Adrenal gland (tissue), 12 donors: Measurements from ENCODE around the gene MSMO1. TPM values are rescaled to one million over a fixed set of nuclear protein-coding genes. Genes with fewer than 3 reads are reported as not detected.

ENCODE experiments used
- DNase-seq, 7 donors: peaks; one replicate each; pipeline ENCODE4 v3.0.0-alpha.2; 2019 to 2020
- H3K27ac ChIP-seq, 5 donors: fragments of 200-600 bp; sonication (generic) in 4 of 5; 1 replicate in 3 of 5; 2 replicates in 2 of 5; pipeline versions ENCODE4 v1.5.1 to v1.8.0; 2016 to 2020; ENCODE audit warnings: mild to moderate bottlenecking in 1 of 5
- H3K27me3 ChIP-seq: fragments of 200-600 bp; 2 replicates; pipeline ENCODE4 v1.8.0; 2021
- H3K36me3 ChIP-seq, 2 donors: fragments of 200-600 bp; replicated peaks in 1 of 2; 1 replicate in 1 of 2; 2 replicates in 1 of 2; pipeline versions ENCODE4 v1.5.1 to v1.8.0; 2018 to 2022
- H3K4me1 ChIP-seq, 2 donors: fragments of 200-600 bp; replicated peaks in 1 of 2; 1 replicate in 1 of 2; 2 replicates in 1 of 2; pipeline versions ENCODE4 v1.5.1 to v1.8.0; 2018 to 2021
- H3K4me3 ChIP-seq, 4 donors: fragments of 200-600 bp; sonication (generic) in 3 of 4; one replicate each; pipeline ENCODE4 v1.5.1; 2016 to 2018
- H3K9me3 ChIP-seq, 3 donors: fragments of 200-600 bp; sonication (generic) in 1 of 3; replicated peaks in 1 of 3; 1 replicate in 2 of 3; 2 replicates in 1 of 3; pipeline versions ENCODE4 v1.5.1 to v1.8.0; 2016 to 2021
- CTCF ChIP-seq, 6 experiments: fragments of 450-650 bp in 4 of 6; fragments of 200-600 bp in 2 of 6; sonication (generic) in 1 of 6; IDR thresholded peaks; 1 replicate in 5 of 6; 2 replicates in 1 of 6; pipeline versions ENCODE4 v1.5.1 to v1.8.0; 2016 to 2021; ENCODE audit warnings: antibody characterized with exemption in 6 of 6, mild to moderate bottlenecking in 2 of 6, moderate library complexity in 1 of 6
- POLR2A ChIP-seq, 2 donors: fragments of 450-650 bp; IDR thresholded peaks; one replicate each; pipeline ENCODE4 v1.6.1; 2017; ENCODE audit warnings: antibody characterized with exemption in 2 of 2, mild to moderate bottlenecking in 2 of 2, moderate library complexity in 1 of 2
- intact Hi-C, 2 donors: fragments of 100-400 bp; cut with DNase I; formaldehyde crosslinking; loops; one replicate each; pipeline versions ENCODE4 v1.14.1 to v1.15.0; 2022 to 2023
- microRNA counts, 2 donors: library from miRNA; unstranded; fragments of <30 nt; microRNA quantifications; one replicate each; lab custom pipeline; 2016
- microRNA-seq, 3 donors: library from miRNA; unstranded; fragments of <30 nt; microRNA quantifications; one replicate each; pipeline ENCODE4, GENCODE V29; 2017 to 2020
- polyA plus RNA-seq, 3 donors: library from polyadenylated mRNA; stranded (reverse); fragments of 200-250 nt in 2 of 3; fragments of 350-450 nt in 1 of 3; fragmentation: Illumina TruSeq in 1 of 3; extraction: RNeasy Lipid Tissue Mini Kit (QIAGEN cat#74804) in 1 of 3; gene quantifications; one replicate each; pipeline ENCODE4 v1.2.3, GENCODE V29; 2013 to 2014
- small RNA-seq, 2 donors: library from RNA; depleted of rRNA; stranded (forward); fragments of <200 nt; gene quantifications; one replicate each; pipeline ENCODE3, GENCODE V24; 2016
- total RNA-seq, 9 donors: library from RNA; depleted of rRNA in 4 of 9; stranded (reverse); fragments of >200 nt in 4 of 9; fragments of 120-200 nt in 1 of 9; fragmentation: NEBNext Ultra II Directional in 1 of 9; extraction: Animal tissue kit (Norgen Biotek cat#: 25700) in 1 of 9; gene quantifications; one replicate each; pipeline versions ENCODE4 v1.1.0 to v1.2.4, GENCODE V29; 2013 to 2023
- donor health status: healthy with polysubstance abuse.
- donor health status: Bipolar disorder and iron deficiency.
- donor health status: DM: yes; HTN: yes; CAD: no.
- donor health status: DM: no; HTN: no; CAD: no.
- donor health status: DM: no; HTN: no; CAD: no.
- donor health status: DM: yes; HTN: yes; CAD: no.

MSMO1 gene
- total and polyA plus RNA-seq, 12 donors: 9.3 to 2,076 (median 56.6) TPM

GRCh38 chr4:165388756-165389155 lies 61.3 kb downstream of the MSMO1 start:
- Histone ChIP-seq H3K4me3 (no peak overlapping the region), H3K36me3 (no peaks in the 10 kb centered on the region), H3K27ac (no peak overlapping the region), H3K9me3 (no peaks in the 10 kb centered on the region), H3K4me1 (peaks cover 0 to 16% of the 10 kb centered on the region in 2 donors), H3K27me3 (no peaks in the 10 kb centered on the region)
- intact Hi-C loops: no loop called here
- no peak for DNase-seq
- no peak for TF ChIP-seq POLR2A (IDR thresholded peaks at IDR 0.05)
- TF ChIP-seq CTCF (IDR thresholded peaks at IDR 0.05): no peak

MicroRNA genes within 50 kb of the gene (microRNA counts, 767-probe panel; counts per million panel counts)
- 0 to 1,343 counts per million in 2 donors for microRNA hsa-miR-578 (lab: Ali Mortazavi, UCI)

Small RNAs within 50 kb of the gene (microRNA-seq; reads per million reads assigned to microRNA genes)
- 0 reads per million in 3 donors for gene MIR578

Small RNAs within 50 kb of the gene (small RNA-seq; reads per million reads assigned to genes)
- gene MIR578: 0 reads per million in 2 donors

Other genes with a start within 250 kb of the MSMO1 start
- 10 to 100 TPM; 16.0 to 35.5 (median 24.3) TPM for gene TMEM192, start 214.8 kb upstream of the MSMO1 start, total RNA-seq
- gene TMEM192, start 214.8 kb upstream of the MSMO1 start, polyA plus RNA-seq: 10 to 100 TPM in 1 of 3 donors, 1 to 10 TPM in 2; 4.3 to 36.6 (median 4.6) TPM
- 10 to 100 TPM; 19.1 to 45.5 (median 26.2) TPM for gene KLHL2, start 120.1 kb upstream of the MSMO1 start, total RNA-seq
- 10 to 100 TPM in 2 of 3 donors, 1 to 10 TPM in 1; 9.7 to 33.2 (median 11.3) TPM for gene KLHL2, start 120.1 kb upstream of the MSMO1 start, polyA plus RNA-seq
- gene CPE, start 51.3 kb downstream of the MSMO1 start, total RNA-seq: 100 to 1,000 TPM in 5 of 9 donors, 10 to 100 TPM in 4; 24.8 to 272 (median 138) TPM
- 100 to 1,000 TPM in 1 of 3 donors, 10 to 100 TPM in 2; 40.2 to 152 (median 46.6) TPM for gene CPE, start 51.3 kb downstream of the MSMO1 start, polyA plus RNA-seq